ENCODE data around the gene FAM13C.

DNA sequence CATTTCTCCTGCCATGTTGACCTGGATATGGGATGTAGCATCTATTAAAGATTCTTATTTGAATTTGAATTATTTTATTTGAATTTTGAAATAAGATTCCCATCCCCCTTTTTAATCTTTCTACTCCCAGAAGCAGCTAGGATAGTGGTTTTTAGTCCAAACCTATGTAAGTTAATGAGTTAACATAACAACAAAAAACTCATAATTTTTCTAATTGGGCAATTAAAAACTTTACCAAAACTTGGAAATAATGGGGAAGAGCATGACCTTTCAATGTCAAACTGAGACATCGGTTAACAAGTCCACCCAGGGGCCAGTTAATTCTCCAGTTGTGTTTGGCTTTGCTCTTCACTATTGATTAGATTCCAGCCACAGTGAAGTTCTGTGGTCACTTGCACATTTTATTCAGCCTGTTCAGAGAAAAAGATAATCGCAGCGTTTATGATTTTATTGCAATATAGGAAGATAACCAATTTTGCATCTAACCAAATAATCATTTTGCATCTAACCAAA lies 1.2 kb upstream of the FAM13C start:
- TF ChIP-seq, protein P1, sequence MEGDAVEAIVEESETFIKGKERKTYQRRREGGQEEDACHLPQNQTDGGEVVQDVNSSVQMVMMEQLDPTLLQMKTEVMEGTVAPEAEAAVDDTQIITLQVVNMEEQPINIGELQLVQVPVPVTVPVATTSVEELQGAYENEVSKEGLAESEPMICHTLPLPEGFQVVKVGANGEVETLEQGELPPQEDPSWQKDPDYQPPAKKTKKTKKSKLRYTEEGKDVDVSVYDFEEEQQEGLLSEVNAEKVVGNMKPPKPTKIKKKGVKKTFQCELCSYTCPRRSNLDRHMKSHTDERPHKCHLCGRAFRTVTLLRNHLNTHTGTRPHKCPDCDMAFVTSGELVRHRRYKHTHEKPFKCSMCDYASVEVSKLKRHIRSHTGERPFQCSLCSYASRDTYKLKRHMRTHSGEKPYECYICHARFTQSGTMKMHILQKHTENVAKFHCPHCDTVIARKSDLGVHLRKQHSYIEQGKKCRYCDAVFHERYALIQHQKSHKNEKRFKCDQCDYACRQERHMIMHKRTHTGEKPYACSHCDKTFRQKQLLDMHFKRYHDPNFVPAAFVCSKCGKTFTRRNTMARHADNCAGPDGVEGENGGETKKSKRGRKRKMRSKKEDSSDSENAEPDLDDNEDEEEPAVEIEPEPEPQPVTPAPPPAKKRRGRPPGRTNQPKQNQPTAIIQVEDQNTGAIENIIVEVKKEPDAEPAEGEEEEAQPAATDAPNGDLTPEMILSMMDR (IDR thresholded peaks at IDR 0.05): no peak
- no peak for TF ChIP-seq POLR2AphosphoS5 (IDR thresholded peaks at IDR 0.05)
- TF ChIP-seq POLR2A (IDR thresholded peaks at IDR 0.05): no peak
